IMR-90 (cell line): Measurements from ENCODE around the gene EXOG. TPM values are rescaled to one million over a fixed set of nuclear protein-coding genes. Genes with fewer than 3 reads are reported as not detected.

Experiments
- ATAC-seq: fragments of 200-7000 bp; cut with Tn5 transposase; 2 replicates; pipeline ENCODE4 v1.9.1; 2020; ENCODE audit warnings: low read depth, mild to moderate bottlenecking, moderate library complexity
- BruUV-seq: library from RNA; stranded (reverse); fragments of 400-500 nt; replicated peaks from 2 replicates; lab custom pipeline; 2021; lab: Mats Ljungman, UMichigan
- CTCF ChIA-PET: fragments of 300-600 bp; formaldehyde crosslinking; extraction: SDS; loops from one replicate; lab custom pipeline; 2021; ENCODE audit warnings: antibody characterized with exemption; lab: Yijun Ruan, JAX
- POLR2A ChIA-PET: fragments of 300-600 bp; sonication (Branson Sonifier 250); formaldehyde crosslinking; loops from one replicate; lab custom pipeline; 2022; ENCODE audit warnings: antibody characterized with exemption; ENCODE audit not compliant: unreplicated experiment; lab: Charles Lee
- DNase-seq: peaks from one replicate; pipeline ENCODE4 v3.0.0; 2013
- H2AFZ ChIP-seq: replicated peaks from 2 replicates; pipeline ENCODE3; 2013; ENCODE audit warnings: low read length, mild to moderate bottlenecking; ENCODE audit not compliant: poor library complexity
- H2AK5ac ChIP-seq: 2 replicates; pipeline ENCODE4 v1.6.1; 2013; ENCODE audit warnings: low read depth, low read length, inconsistent platforms
- H2AK9ac ChIP-seq: replicated peaks from 2 replicates; pipeline ENCODE3; 2013; ENCODE audit warnings: mild to moderate bottlenecking, low read depth, low read length, moderate library complexity; ENCODE audit not compliant: poor library complexity
- H2BK120ac ChIP-seq: 2 replicates; pipeline ENCODE4 v1.6.1; 2013; ENCODE audit warnings: low read depth, low read length, inconsistent platforms
- H2BK15ac ChIP-seq: 3 replicates; pipeline ENCODE4 v1.6.1; 2013; ENCODE audit warnings: low read depth, low read length, inconsistent platforms
- H2BK20ac ChIP-seq: 2 replicates; pipeline ENCODE4 v1.6.1; 2013; ENCODE audit warnings: low read depth, mild to moderate bottlenecking, inconsistent platforms, low read length, moderate library complexity
- H2BK5ac ChIP-seq: 2 replicates; pipeline ENCODE4 v1.6.1; 2013; ENCODE audit warnings: mild to moderate bottlenecking, low read depth, low read length, inconsistent platforms; ENCODE audit not compliant: poor library complexity, severe bottlenecking
- H3K14ac ChIP-seq: replicated peaks from 2 replicates; pipeline ENCODE4 v1.6.1; 2013; ENCODE audit warnings: low read depth, low read length, inconsistent platforms
- H3K18ac ChIP-seq: 2 replicates; pipeline ENCODE4 v1.6.1; 2013; ENCODE audit warnings: low read depth, low read length, control low read depth
- H3K23ac ChIP-seq: 2 replicates; pipeline ENCODE4 v1.6.1; 2013; ENCODE audit warnings: low read depth, low read length, inconsistent platforms
- H3K27ac ChIP-seq: 2 replicates; pipeline ENCODE4 v1.5.1; 2013; ENCODE audit warnings: mild to moderate bottlenecking, control low read depth, low read length; ENCODE audit not compliant: insufficient read depth
- H3K27me3 ChIP-seq: 2 replicates; pipeline ENCODE4 v1.6.1; 2013; ENCODE audit warnings: low read length; ENCODE audit not compliant: control insufficient read depth, insufficient read depth
- H3K36me3 ChIP-seq: 2 replicates; pipeline ENCODE4 v1.6.1; 2013; ENCODE audit warnings: low read length, mixed read lengths; ENCODE audit not compliant: control insufficient read depth, insufficient read depth
- H3K4ac ChIP-seq: 2 replicates; pipeline ENCODE4 v1.6.1; 2013; ENCODE audit warnings: low read depth, low read length, inconsistent platforms
- H3K4me1 ChIP-seq: 2 replicates; pipeline ENCODE4 v1.6.1; 2013; ENCODE audit warnings: low read length, mixed read lengths; ENCODE audit not compliant: control insufficient read depth, insufficient read depth
- H3K4me2 ChIP-seq: 2 replicates; pipeline ENCODE4 v1.6.1; 2013; ENCODE audit warnings: low read depth, mild to moderate bottlenecking, control low read depth, low read length, moderate library complexity
- H3K4me3 ChIP-seq: 2 replicates; pipeline ENCODE4 v1.5.1; 2013; ENCODE audit warnings: low read depth, mild to moderate bottlenecking, control low read depth, low read length, moderate library complexity; ENCODE audit not compliant: insufficient read depth
- H3K56ac ChIP-seq: 2 replicates; pipeline ENCODE4 v1.6.1; 2013; ENCODE audit warnings: low read length, inconsistent platforms; ENCODE audit not compliant: insufficient read depth; ENCODE audit errors: extremely low read depth
- H3K79me1 ChIP-seq, 2 experiments: 2 replicates each; pipeline ENCODE4 v1.6.1; 2013; ENCODE audit warnings: low read length in 2 of 2, inconsistent platforms in 1 of 2, low read depth in 1 of 2
- H3K9ac ChIP-seq: 2 replicates; pipeline ENCODE4 v1.6.1; 2013; ENCODE audit warnings: low read depth, low read length, control low read depth
- H3K9me1 ChIP-seq: 2 replicates; pipeline ENCODE4 v1.6.1; 2013; ENCODE audit warnings: low read length, inconsistent platforms; ENCODE audit not compliant: insufficient read depth
- H3K9me3 ChIP-seq: 2 replicates; pipeline ENCODE4 v1.6.1; 2013; ENCODE audit warnings: low read length; ENCODE audit not compliant: control insufficient read depth, insufficient read depth
- H4K20me1 ChIP-seq: 2 replicates; pipeline ENCODE4 v1.6.1; 2013; ENCODE audit warnings: low read length, inconsistent platforms; ENCODE audit not compliant: insufficient read depth
- H4K5ac ChIP-seq: 2 replicates; pipeline ENCODE4 v1.6.1; 2013; ENCODE audit warnings: mild to moderate bottlenecking, low read depth, low read length, control low read depth
- H4K8ac ChIP-seq, 2 experiments: 2 replicates each; pipeline ENCODE4 v1.6.1; 2013; ENCODE audit warnings: low read depth in 2 of 2, low read length in 2 of 2, control low read depth in 1 of 2, inconsistent platforms in 1 of 2
- H4K91ac ChIP-seq: 2 replicates; pipeline ENCODE4 v1.6.1; 2013; ENCODE audit warnings: low read depth, low read length, inconsistent platforms; ENCODE audit not compliant: insufficient read depth
- CEBPB ChIP-seq: IDR thresholded peaks from 2 replicates; pipeline ENCODE4 v1.6.1; 2012; ENCODE audit warnings: low read depth, low read length, improper control_type of control experiment
- CHD1 ChIP-seq: IDR thresholded peaks from 2 replicates; pipeline ENCODE4 v1.6.1; 2012; ENCODE audit warnings: low read depth, low read length, improper control_type of control experiment
- FOS ChIP-seq: fragments of 150-350 bp; IDR thresholded peaks from 2 replicates; pipeline ENCODE4 v1.6.1; 2016; ENCODE audit warnings: low read depth, low read length
- MAFK ChIP-seq: IDR thresholded peaks from 2 replicates; pipeline ENCODE4 v1.6.1; 2012; ENCODE audit warnings: low read depth, low read length, improper control_type of control experiment
- MAZ ChIP-seq: IDR thresholded peaks from 2 replicates; pipeline ENCODE4 v1.6.1; 2012; ENCODE audit warnings: low read depth, mild to moderate bottlenecking, low read length, improper control_type of control experiment, moderate library complexity, borderline replicate concordance
- MXI1 ChIP-seq: IDR thresholded peaks from 2 replicates; pipeline ENCODE4 v1.6.1; 2012; ENCODE audit warnings: low read depth, mild to moderate bottlenecking, low read length, moderate library complexity, borderline replicate concordance
- NFE2L2 ChIP-seq: fragments of 150-350 bp; IDR thresholded peaks from 2 replicates; pipeline ENCODE4 v1.6.1; 2016; ENCODE audit warnings: low read depth, mild to moderate bottlenecking, low read length
- POLR2A ChIP-seq: IDR thresholded peaks from 2 replicates; pipeline ENCODE4 v1.6.1; 2012; ENCODE audit warnings: mild to moderate bottlenecking, low read depth, low read length
- RCOR1 ChIP-seq: IDR thresholded peaks from 2 replicates; pipeline ENCODE4 v1.6.1; 2012; ENCODE audit warnings: mild to moderate bottlenecking, low read length, improper control_type of control experiment; ENCODE audit not compliant: insufficient replicate concordance
- RFX5 ChIP-seq: IDR thresholded peaks from 2 replicates; pipeline ENCODE4 v1.8.0; 2012; ENCODE audit warnings: low read depth, mild to moderate bottlenecking, low read length, moderate library complexity
- SMC3 ChIP-seq: fragments of 150-350 bp; IDR thresholded peaks from 2 replicates; pipeline ENCODE4 v1.6.1; 2016; ENCODE audit warnings: low read depth, mild to moderate bottlenecking, antibody characterized with exemption, low read length, moderate library complexity
- WGBS, 2 experiments: methylation state at CpG; one replicate each; pipeline versions ENCODE4 v1.1.5 to v1.1.7; 2013; ENCODE audit warnings: missing lambda C conversion rate in 2 of 2; ENCODE audit not compliant: insufficient read length in 1 of 2; ENCODE audit errors: extremely low coverage in 2 of 2; 5-methylcytosine and 5-hydroxymethylcytosine counted together
- dilution Hi-C: fragments of 300-500 bp; cut with HindIII; formaldehyde crosslinking; loops from one replicate; pipeline ENCODE4 v1.14.3; 2018; ENCODE audit warnings: low sequenced_read_pairs; ENCODE audit not compliant: unreplicated experiment
- in situ Hi-C: fragments of 300-500 bp; cut with MboI; formaldehyde crosslinking; loops from 3 replicates; pipeline ENCODE4 v1.14.3; 2019; ENCODE audit warnings: low sequenced_read_pairs, inconsistent platforms, mixed read lengths
- intact Hi-C: fragments of 100-400 bp; cut with micrococcal nuclease; formaldehyde crosslinking; loops from 2 replicates; pipeline ENCODE4 v1.10.0; 2022
- polyA plus RNA-seq, 3 experiments: library from polyadenylated mRNA; depleted of rRNA; stranded (reverse); fragments of >200 nt; gene quantifications; 2 replicates each; pipeline ENCODE4 v1.2.3, GENCODE V29; 2012; ENCODE audit warnings: low replicate concordance in 1 of 3
- total RNA-seq: library from RNA; depleted of rRNA; stranded (reverse); fragments of >200 nt; gene quantifications from 2 replicates; pipeline ENCODE4 v1.2.3, GENCODE V29; 2012
- TF ChIP-seq, protein P1 (sequence below): conservative IDR thresholded peaks from 2 replicates; pipeline ENCODE4 v1.5.1; 2012; ENCODE audit warnings: mild to moderate bottlenecking, low read depth, low read length, improper control_type of control experiment
- TF ChIP-seq, protein P2 (sequence below): fragments of 150-350 bp; IDR thresholded peaks from 2 replicates; pipeline ENCODE4 v1.6.1; 2017; ENCODE audit warnings: mild to moderate bottlenecking, antibody characterized with exemption, low read length, low read depth

The EXOG gene
- total and polyA plus RNA-seq, 2 of the 4 experiments (the other 2 are of a cell fraction) = 10.2 to 15.0 TPM

- Histone ChIP-seq H3K36me3 (no peaks in the 10 kb centered on the region), H3K4ac (no peak overlapping the region), H2BK20ac (no peak overlapping the region), H3K9me3 (no peaks in the 10 kb centered on the region), H3K23ac (no peak overlapping the region), H2BK15ac (no peak overlapping the region), H4K8ac (no peak overlapping the region), H2AK9ac (no peak overlapping the region), H3K18ac (no peak overlapping the region), H3K14ac (no peak overlapping the region), H3K27me3 (no peaks in the 10 kb centered on the region), H3K56ac (no peak overlapping the region), H2BK5ac (no peak overlapping the region), H3K4me1 (peaks cover 3% of the 10 kb centered on the region), H3K4me3 (no peak overlapping the region), H4K5ac (no peak overlapping the region), H3K9ac (no peak overlapping the region), H4K20me1 (no peaks in the 10 kb centered on the region), H3K9me1 (no peaks in the 10 kb centered on the region), H2BK120ac (no peak overlapping the region), H3K79me1 (no peaks in the 10 kb centered on the region), H2AFZ (no peak overlapping the region), H2AK5ac (no peak overlapping the region), H3K4me2 (no peak overlapping the region), H3K27ac (no peak overlapping the region), H4K91ac (no peak overlapping the region)
- no TSS peak for BruUV-seq
- no peak for TF ChIP-seq POLR2A
- TF ChIP-seq FOS = no peak
- TF ChIP-seq MAFK = no peak
- no peak for TF ChIP-seq RCOR1
- no peak for TF ChIP-seq MXI1
- TF ChIP-seq CEBPB = no peak
- TF ChIP-seq, protein P1, sequence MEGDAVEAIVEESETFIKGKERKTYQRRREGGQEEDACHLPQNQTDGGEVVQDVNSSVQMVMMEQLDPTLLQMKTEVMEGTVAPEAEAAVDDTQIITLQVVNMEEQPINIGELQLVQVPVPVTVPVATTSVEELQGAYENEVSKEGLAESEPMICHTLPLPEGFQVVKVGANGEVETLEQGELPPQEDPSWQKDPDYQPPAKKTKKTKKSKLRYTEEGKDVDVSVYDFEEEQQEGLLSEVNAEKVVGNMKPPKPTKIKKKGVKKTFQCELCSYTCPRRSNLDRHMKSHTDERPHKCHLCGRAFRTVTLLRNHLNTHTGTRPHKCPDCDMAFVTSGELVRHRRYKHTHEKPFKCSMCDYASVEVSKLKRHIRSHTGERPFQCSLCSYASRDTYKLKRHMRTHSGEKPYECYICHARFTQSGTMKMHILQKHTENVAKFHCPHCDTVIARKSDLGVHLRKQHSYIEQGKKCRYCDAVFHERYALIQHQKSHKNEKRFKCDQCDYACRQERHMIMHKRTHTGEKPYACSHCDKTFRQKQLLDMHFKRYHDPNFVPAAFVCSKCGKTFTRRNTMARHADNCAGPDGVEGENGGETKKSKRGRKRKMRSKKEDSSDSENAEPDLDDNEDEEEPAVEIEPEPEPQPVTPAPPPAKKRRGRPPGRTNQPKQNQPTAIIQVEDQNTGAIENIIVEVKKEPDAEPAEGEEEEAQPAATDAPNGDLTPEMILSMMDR = no peak
- TF ChIP-seq, protein P2, sequence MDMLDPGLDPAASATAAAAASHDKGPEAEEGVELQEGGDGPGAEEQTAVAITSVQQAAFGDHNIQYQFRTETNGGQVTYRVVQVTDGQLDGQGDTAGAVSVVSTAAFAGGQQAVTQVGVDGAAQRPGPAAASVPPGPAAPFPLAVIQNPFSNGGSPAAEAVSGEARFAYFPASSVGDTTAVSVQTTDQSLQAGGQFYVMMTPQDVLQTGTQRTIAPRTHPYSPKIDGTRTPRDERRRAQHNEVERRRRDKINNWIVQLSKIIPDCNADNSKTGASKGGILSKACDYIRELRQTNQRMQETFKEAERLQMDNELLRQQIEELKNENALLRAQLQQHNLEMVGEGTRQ = no peak
- no peak for TF ChIP-seq MAZ
- TF ChIP-seq NFE2L2 = no peak
- TF ChIP-seq SMC3 = no peak
- no peak for TF ChIP-seq CHD1
- no peak for TF ChIP-seq RFX5
- POLR2A ChIA-PET = no interaction called here
- no peak for ATAC-seq
- DNase-seq = no peak
- dilution Hi-C loops = loop anchor here (25.0 kb wide), 1 partner anchor 127 kb away; no protein-coding TSS in a partner anchor
- intact Hi-C loops = loop anchor here (10.0 kb wide), 1 partner anchor 515 kb away; no protein-coding TSS in a partner anchor
- in situ Hi-C loops = loop anchor here (10.0 kb wide), 1 partner anchor 355 kb away; the partner anchor contains the start of genes ACAA1 and MYD88
- CTCF ChIA-PET = interaction anchor here (1.6 kb wide), 1 partner anchor 10 kb away, joined by 5 read pairs; no protein-coding TSS in a partner anchor
- 100% methylated on average over 1 of the region's 2 CpGs; no CpG with 5 or more reads in 1 of the 2 experiments for WGBS, 2 experiments
Observed at GRCh38 chr3:38489766-38490165, 6.4 kb upstream of the EXOG start.
